Measurements from ENCODE around the gene UFC1.

Gene UFC1

DNA sequence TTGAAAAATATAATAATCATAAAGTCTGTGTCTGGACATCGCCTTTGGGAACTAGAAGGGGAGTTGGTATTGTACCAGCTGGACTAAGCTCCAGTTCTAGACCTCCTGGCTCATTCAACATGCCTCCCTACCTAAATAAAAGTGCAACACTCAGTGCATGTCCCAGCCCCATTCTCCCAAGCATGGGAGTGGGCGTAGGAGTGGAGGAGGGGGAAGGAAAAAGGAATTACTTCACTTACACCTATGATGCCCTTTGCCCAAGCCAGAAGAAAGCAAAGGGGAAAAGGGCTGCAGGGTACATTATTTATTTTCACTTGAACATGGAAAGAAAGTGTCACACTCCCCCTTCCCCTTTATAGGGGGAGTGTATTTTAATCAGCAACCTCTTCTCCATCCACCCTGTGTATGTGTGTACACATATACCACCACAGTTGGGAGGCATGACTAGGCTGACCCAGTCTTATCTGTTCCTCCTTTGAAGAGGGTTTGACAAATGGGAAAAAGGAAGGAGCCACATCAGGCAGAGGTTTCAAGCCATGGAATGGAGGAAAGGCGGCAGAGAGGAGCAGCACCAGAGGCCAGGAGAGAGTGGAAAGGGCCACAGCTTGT, 32.6 kb upstream of the UFC1 start:
- H3K9ac ChIP-seq (ENCODE audit: low read depth, low read length), result no peak overlapping the region
- H3K4me1 ChIP-seq (ENCODE audit: insufficient read depth, low read length), result peaks cover 10% of the 10 kb centered on the region
- no peaks in the 10 kb centered on the region for H3K27me3 ChIP-seq (ENCODE audit: insufficient read depth, low read length)
- no peak overlapping the region for H3K27ac ChIP-seq (ENCODE audit: low read depth, low read length)
- H3K9me3 ChIP-seq (ENCODE audit: insufficient read depth, low read depth, low read length), result no peaks in the 10 kb centered on the region
- 88% methylated on average over 2 of the region's 3 CpGs for WGBS
- H3K36me3 ChIP-seq (ENCODE audit: insufficient read depth, low read length), result peaks cover 61% of the 10 kb centered on the region
- H3K4me3 ChIP-seq (ENCODE audit: low read length), result no peak overlapping the region

DNA sequence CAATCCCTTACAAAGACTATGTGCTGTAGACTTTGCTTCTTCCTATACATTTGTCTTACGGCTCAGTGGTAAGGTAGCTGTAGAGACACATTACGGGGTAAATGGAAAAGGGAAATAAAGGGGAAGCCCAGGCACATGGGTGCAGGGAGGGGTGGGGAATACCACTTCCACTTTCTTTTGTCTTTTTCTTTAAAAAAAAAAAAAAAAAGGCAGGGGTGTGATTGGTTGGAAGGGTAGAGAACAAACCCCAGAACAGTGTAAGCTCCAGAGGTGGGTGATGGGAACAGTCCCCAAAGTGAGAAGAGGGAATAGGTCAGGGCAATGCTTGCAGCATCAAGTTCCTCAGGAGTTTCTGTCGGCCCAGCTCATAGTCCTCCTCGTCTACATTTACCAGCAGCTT, 31.9 kb upstream of the UFC1 start:
- H3K36me3 ChIP-seq (ENCODE audit: insufficient read depth, low read length), result peaks cover 65% of the 10 kb centered on the region
- no peaks in the 10 kb centered on the region for H3K9me3 ChIP-seq (ENCODE audit: insufficient read depth, low read depth, low read length)
- WGBS, result 92% methylated on average over 4 of the region's 4 CpGs
- H3K9ac ChIP-seq (ENCODE audit: low read depth, low read length), result no peak overlapping the region
- H3K27ac ChIP-seq (ENCODE audit: low read depth, low read length), result no peak overlapping the region
- no peaks in the 10 kb centered on the region for H3K27me3 ChIP-seq (ENCODE audit: insufficient read depth, low read length)
- no peak overlapping the region for H3K4me3 ChIP-seq (ENCODE audit: low read length)
- peaks cover 10% of the 10 kb centered on the region for H3K4me1 ChIP-seq (ENCODE audit: insufficient read depth, low read length)

DNA sequence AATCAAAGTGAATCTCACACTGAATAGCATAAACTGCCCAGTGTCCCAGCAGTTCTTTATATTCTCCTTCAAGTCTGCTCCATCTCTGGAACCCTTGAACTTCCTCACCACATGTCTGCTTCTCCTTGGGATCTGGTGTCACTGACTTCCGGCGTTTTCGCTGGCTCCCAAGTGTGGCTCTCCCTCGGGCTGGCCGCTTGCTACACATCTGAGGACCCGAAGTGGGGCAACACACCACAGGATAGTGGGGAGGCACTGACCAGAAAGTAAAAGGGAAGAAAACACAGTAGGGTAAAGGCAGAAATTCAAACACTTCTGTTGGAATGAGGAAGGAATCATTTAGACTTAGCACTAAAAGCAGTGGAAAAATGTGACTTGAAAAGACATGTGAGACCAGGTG, 30.8 kb upstream of the UFC1 start:
- no peaks in the 10 kb centered on the region for H3K27me3 ChIP-seq (ENCODE audit: insufficient read depth, low read length)
- H3K4me3 ChIP-seq (ENCODE audit: low read length), result no peak overlapping the region
- H3K9ac ChIP-seq (ENCODE audit: low read depth, low read length), result no peak overlapping the region
- WGBS, result 95% methylated on average over 6 of the region's 6 CpGs
- H3K9me3 ChIP-seq (ENCODE audit: insufficient read depth, low read depth, low read length), result no peaks in the 10 kb centered on the region
- peaks cover 76% of the 10 kb centered on the region for H3K36me3 ChIP-seq (ENCODE audit: insufficient read depth, low read length)
- peaks cover 10% of the 10 kb centered on the region for H3K4me1 ChIP-seq (ENCODE audit: insufficient read depth, low read length)
- H3K27ac ChIP-seq (ENCODE audit: low read depth, low read length), result no peak overlapping the region

GRCh38 chr1:161127649-161128048, 26.1 kb upstream of the UFC1 start:
- WGBS, result 100% methylated on average over 2 of the region's 2 CpGs
- Histone ChIP-seq H3K4me1 (ENCODE audit: insufficient read depth, low read length) (peaks cover 12% of the 10 kb centered on the region), H3K36me3 (ENCODE audit: insufficient read depth, low read length) (peaks cover 72% of the 10 kb centered on the region), H3K27ac (ENCODE audit: low read depth, low read length) (no peak overlapping the region), H3K4me3 (ENCODE audit: low read length) (no peak overlapping the region), H3K27me3 (ENCODE audit: insufficient read depth, low read length) (no peaks in the 10 kb centered on the region), H3K9ac (ENCODE audit: low read depth, low read length) (no peak overlapping the region), H3K9me3 (ENCODE audit: insufficient read depth, low read depth, low read length) (no peaks in the 10 kb centered on the region)

GRCh38 chr1:161128591-161129420, 25.0 kb upstream of the UFC1 start:
- 96% methylated on average over 4 of the region's 4 CpGs for WGBS
- Histone ChIP-seq H3K36me3 (ENCODE audit: insufficient read depth, low read length) (peaks cover 62% of the 10 kb centered on the region), H3K4me1 (ENCODE audit: insufficient read depth, low read length) (peaks cover 12% of the 10 kb centered on the region), H3K9ac (ENCODE audit: low read depth, low read length) (no peak overlapping the region), H3K9me3 (ENCODE audit: insufficient read depth, low read depth, low read length) (no peaks in the 10 kb centered on the region), H3K27me3 (ENCODE audit: insufficient read depth, low read length) (no peaks in the 10 kb centered on the region), H3K4me3 (ENCODE audit: low read length) (no peak overlapping the region), H3K27ac (ENCODE audit: low read depth, low read length) (no peak overlapping the region)

DNA sequence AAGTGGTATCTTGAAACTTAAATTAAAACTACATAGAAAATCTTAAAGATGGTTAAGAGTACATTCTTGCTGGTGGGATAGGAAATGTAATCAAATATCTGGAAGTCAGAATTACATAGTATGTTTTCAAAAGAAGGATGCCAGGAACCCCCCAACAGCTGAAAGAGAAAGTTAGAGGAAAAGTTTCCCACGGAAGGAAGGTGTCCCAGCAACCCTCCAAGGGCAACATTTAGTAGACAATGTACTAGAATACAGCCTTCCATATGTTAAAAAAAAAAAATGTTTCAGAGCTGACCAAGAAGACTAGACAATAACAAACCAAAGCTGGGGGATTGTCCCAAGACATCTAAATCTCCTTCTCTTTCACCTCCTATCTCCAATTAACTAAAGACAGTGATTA, 23.5 kb upstream of the UFC1 start:
- 92% methylated on average over 1 of the region's 1 CpG for WGBS
- H3K9ac ChIP-seq (ENCODE audit: low read depth, low read length), result no peak overlapping the region
- H3K36me3 ChIP-seq (ENCODE audit: insufficient read depth, low read length), result peaks cover 51% of the 10 kb centered on the region
- no peaks in the 10 kb centered on the region for H3K27me3 ChIP-seq (ENCODE audit: insufficient read depth, low read length)
- H3K4me3 ChIP-seq (ENCODE audit: low read length), result peak overlapping the region; percentile 80
- H3K27ac ChIP-seq (ENCODE audit: low read depth, low read length), result no peak overlapping the region
- peaks cover 12% of the 10 kb centered on the region for H3K4me1 ChIP-seq (ENCODE audit: insufficient read depth, low read length)
- no peaks in the 10 kb centered on the region for H3K9me3 ChIP-seq (ENCODE audit: insufficient read depth, low read depth, low read length)

DNA sequence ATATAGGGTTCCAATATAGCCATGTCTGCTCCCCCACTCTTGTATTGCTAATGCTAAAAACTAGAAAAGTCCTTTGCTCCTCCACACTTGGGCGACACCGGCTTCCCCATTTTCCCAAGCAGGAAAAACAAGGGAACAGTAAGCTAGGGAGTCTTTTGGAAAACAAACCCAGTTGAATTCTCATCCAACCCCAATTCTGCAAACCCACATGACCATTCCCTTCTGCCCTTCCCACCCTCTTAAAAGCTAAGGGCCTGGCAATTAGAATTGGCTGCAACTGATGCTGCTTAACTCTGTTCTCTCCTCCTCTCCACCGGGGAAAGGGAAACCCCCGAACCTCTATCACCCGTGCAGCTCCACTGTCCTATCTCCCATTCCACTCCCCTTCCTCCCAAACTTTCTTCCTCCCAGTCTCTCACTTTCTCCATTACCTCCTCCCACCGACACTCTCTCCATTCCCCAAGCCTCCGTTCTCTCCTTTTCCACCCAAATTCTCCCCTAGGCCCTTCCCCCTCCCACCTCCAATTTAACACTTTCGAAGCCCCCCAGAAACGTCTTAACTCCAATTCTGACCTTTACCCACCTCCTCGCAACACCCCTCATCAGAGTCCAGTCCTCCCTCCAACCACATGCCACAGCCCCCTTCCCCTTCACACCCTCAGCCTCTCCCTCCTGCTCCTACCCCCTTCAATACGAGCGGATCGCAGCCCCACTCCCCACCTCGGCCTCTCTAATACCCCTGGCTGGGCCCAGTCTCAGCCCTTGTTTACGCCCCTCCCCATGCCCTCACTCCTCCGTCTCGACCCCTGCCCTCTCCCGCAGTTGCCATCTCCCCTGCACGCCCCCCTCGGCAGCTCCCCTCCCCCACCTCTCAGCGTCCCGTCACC, 22.0 kb upstream of the UFC1 start:
- Histone ChIP-seq H3K4me3 (ENCODE audit: low read length) (peak overlapping the region; percentile 80), H3K9me3 (ENCODE audit: insufficient read depth, low read depth, low read length) (no peaks in the 10 kb centered on the region), H3K9ac (ENCODE audit: low read depth, low read length) (peak overlapping the region; percentile 85), H3K27ac (ENCODE audit: low read depth, low read length) (peak overlapping the region; percentile 97), H3K36me3 (ENCODE audit: insufficient read depth, low read length) (peaks cover 41% of the 10 kb centered on the region), H3K4me1 (ENCODE audit: insufficient read depth, low read length) (peaks cover 12% of the 10 kb centered on the region), H3K27me3 (ENCODE audit: insufficient read depth, low read length) (no peaks in the 10 kb centered on the region)
- 1% methylated on average over 22 of the region's 22 CpGs for WGBS

GRCh38 chr1:161132410-161133219, 21.2 kb upstream of the UFC1 start, which contains the start of gene DEDD:
DEDD (minus strand) TSS chr1:161132667; CDS start chr1:161124462, 8,205 bp downstream.
- Histone ChIP-seq H3K27ac (ENCODE audit: low read depth, low read length) (peak within 1 kb of the TSS; percentile 97), H3K9me3 (ENCODE audit: insufficient read depth, low read depth, low read length) (no peaks in the 10 kb centered on the region), H3K36me3 (ENCODE audit: insufficient read depth, low read length) (peaks cover 33% of the 10 kb centered on the region), H3K9ac (ENCODE audit: low read depth, low read length) (peak within 1 kb of the TSS; percentile 85), H3K27me3 (ENCODE audit: insufficient read depth, low read length) (no peaks in the 10 kb centered on the region), H3K4me3 (ENCODE audit: low read length) (peak within 1 kb of the TSS; percentile 80), H3K4me1 (ENCODE audit: insufficient read depth, low read length) (peaks cover 12% of the 10 kb centered on the region)
- WGBS, result under 1% methylated on average over 66 of the region's 68 CpGs

DNA sequence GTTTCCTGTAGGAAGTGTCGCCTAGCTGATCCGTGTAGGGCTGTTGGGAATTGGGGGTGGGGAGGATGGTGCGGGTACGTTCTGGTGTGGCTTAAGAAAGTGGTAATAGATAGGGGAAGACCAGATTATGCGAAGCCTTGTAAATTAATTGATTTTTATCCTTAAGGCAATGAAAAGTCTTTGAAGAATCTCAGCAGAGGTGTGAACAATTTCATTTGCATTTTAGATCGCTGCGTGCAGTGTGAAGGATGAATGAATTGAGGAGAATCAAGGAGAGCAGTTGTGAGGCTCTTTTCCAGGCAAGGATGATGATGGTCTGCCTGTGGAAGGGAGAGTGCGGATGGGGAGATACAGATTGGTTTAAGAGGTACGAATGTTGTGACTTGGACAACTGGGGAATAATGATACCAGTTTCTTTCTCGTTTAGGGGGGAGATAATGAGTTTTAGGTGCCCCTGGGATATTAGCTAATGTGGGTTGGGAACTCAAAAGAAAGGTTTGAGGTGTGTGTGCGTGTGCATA, 20.5 kb upstream of the UFC1 start:
- no peaks in the 10 kb centered on the region for H3K27me3 ChIP-seq (ENCODE audit: insufficient read depth, low read length)
- H3K36me3 ChIP-seq (ENCODE audit: insufficient read depth, low read length), result peaks cover 26% of the 10 kb centered on the region
- H3K27ac ChIP-seq (ENCODE audit: low read depth, low read length), result peak overlapping the region; percentile 97
- H3K9ac ChIP-seq (ENCODE audit: low read depth, low read length), result peak overlapping the region; percentile 85
- peaks cover 12% of the 10 kb centered on the region for H3K4me1 ChIP-seq (ENCODE audit: insufficient read depth, low read length)
- H3K9me3 ChIP-seq (ENCODE audit: insufficient read depth, low read depth, low read length), result no peaks in the 10 kb centered on the region
- 2% methylated on average over 11 of the region's 11 CpGs for WGBS
- peak overlapping the region; percentile 80 for H3K4me3 ChIP-seq (ENCODE audit: low read length)

- H3K27ac ChIP-seq (ENCODE audit: low read depth, low read length), result no peak overlapping the region
- no peaks in the 10 kb centered on the region for H3K27me3 ChIP-seq (ENCODE audit: insufficient read depth, low read length)
- H3K4me1 ChIP-seq (ENCODE audit: insufficient read depth, low read length), result no peaks in the 10 kb centered on the region
- 95% methylated on average over 3 of the region's 3 CpGs for WGBS
- no peak overlapping the region for H3K4me3 ChIP-seq (ENCODE audit: low read length)
- H3K36me3 ChIP-seq (ENCODE audit: insufficient read depth, low read length), result peaks cover 3% of the 10 kb centered on the region; the same call in 1 of the 2 replicates
- H3K9ac ChIP-seq (ENCODE audit: low read depth, low read length), result no peak overlapping the region
- H3K9me3 ChIP-seq (ENCODE audit: insufficient read depth, low read depth, low read length), result no peaks in the 10 kb centered on the region
These were observed 15.9 kb upstream of the UFC1 start for GRCh38 chr1:161137881-161138280.
